Iris pigment epithelial cell (primary cell): ENCODE data around the gene HMCES.
"Not testable (repeated sequence)": the region's sequence is repeated elsewhere in the genome, so short reads cannot be mapped to it uniquely, and the experiment has no call there.

Experiments used
- DNase-seq: peaks from one replicate; pipeline ENCODE4 v3.0.0-alpha.2; 2011; ENCODE audit warnings: low read depth

HMCES gene

GRCh38 chr3:129257609-129258008, 21.1 kb upstream of the HMCES start:
- DNase-seq, result no peak

- no peak for DNase-seq
Observed at GRCh38 chr3:129259612-129260477, 18.8 kb upstream of the HMCES start.

- DNase-seq, result no peak
Observed at GRCh38 chr3:129260606-129261005, 18.1 kb upstream of the HMCES start.

GRCh38 chr3:129261894-129262293, 16.8 kb upstream of the HMCES start:
- DNase-seq, result no peak

GRCh38 chr3:129263161-129263910, 15.3 kb upstream of the HMCES start:
- DNase-seq, result no peak

- not testable (repeated sequence) for DNase-seq
Observed at GRCh38 chr3:129264994-129265393, 13.7 kb upstream of the HMCES start.

- no peak for DNase-seq
Observed at GRCh38 chr3:129266651-129267050, 12.0 kb upstream of the HMCES start.

GRCh38 chr3:129268396-129268795, 10.3 kb upstream of the HMCES start:
- DNase-seq, result no peak

- DNase-seq, result no peak
Observed at GRCh38 chr3:129271674-129272073, 7.0 kb upstream of the HMCES start.

GRCh38 chr3:129276385-129276784, 2.3 kb upstream of the HMCES start:
- no peak for DNase-seq

- no peak for DNase-seq
Observed at GRCh38 chr3:129277829-129278271, 820 bp upstream of the HMCES start.

GRCh38 chr3:129278966-129279906, 566 bp downstream of the HMCES start:
- DNase-seq, result peak; percentile 78

- no peak for DNase-seq
Observed at GRCh38 chr3:129280183-129280582, 1.5 kb downstream of the HMCES start.

- no peak for DNase-seq
Observed at GRCh38 chr3:129281726-129282125, 3.1 kb downstream of the HMCES start.

- DNase-seq, result peak; percentile 77
Observed at GRCh38 chr3:129282727-129283327, 4.2 kb downstream of the HMCES start.

- DNase-seq, result peak; percentile 29
Observed at GRCh38 chr3:129286081-129286480, 7.4 kb downstream of the HMCES start.

- DNase-seq, result no peak
Observed at GRCh38 chr3:129288446-129288845, 9.8 kb downstream of the HMCES start.

GRCh38 chr3:129289201-129289921, 10.7 kb downstream of the HMCES start:
- peak; percentile 96 for DNase-seq

GRCh38 chr3:129291236-129291886, 12.7 kb downstream of the HMCES start:
- peak; percentile 89 for DNase-seq

GRCh38 chr3:129295286-129295685, 16.6 kb downstream of the HMCES start:
- no peak for DNase-seq
